ENCODE data around the gene PCSK1. TPM values are rescaled to one million over a fixed set of nuclear protein-coding genes. Genes with fewer than 3 reads are reported as not detected.

The PCSK1 gene
- total and polyA plus RNA-seq, 2 of the 8 experiments (the other 6 are each of a cell fraction or from before 2014, with no cell fraction given): 1.3 to 3.2 TPM

DNA sequence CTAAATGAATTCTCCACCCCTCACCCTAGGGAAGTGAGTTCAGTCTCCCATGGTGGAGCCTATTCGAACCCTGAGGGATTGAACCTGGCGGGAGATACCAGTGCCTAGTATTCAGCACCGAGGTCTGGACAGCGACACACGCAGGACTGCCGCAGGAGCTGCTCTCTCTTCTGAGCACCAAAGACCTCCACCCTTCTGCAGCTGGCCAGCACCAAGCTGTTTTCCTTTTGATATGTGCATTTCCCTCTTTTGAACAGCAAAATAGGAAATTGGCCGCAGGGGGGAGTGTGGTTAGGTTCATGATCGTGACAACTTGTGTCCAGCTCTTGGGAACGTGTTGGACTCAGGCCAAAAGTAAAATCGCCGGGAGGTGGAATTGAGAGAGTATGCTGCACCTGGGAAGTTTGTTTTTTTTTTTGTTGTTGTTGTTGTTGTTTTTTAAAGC, 1.2 kb upstream of the PCSK1 start (continued):
- TF ChIP-seq E2F6 (IDR thresholded peaks at IDR 0.05) (no peak), CHD2 (IDR thresholded peaks at IDR 0.05; ENCODE audit: low read length) (no peak), EP300 (IDR thresholded peaks at IDR 0.05; ENCODE audit: borderline replicate concordance in 1 of 2, low read depth in 2 of 2, low read length in 2 of 2) (no peak), NANOG (IDR thresholded peaks at IDR 0.05; ENCODE audit: insufficient read depth, low read depth, low read length, poor library complexity, severe bottlenecking) (no peak), BRCA1 (IDR thresholded peaks at IDR 0.05; ENCODE audit: low read depth, low read length) (no peak), EGR1 (IDR thresholded peaks at IDR 0.05; ENCODE audit: borderline replicate concordance, low read depth, low read length) (peak; percentile 43; the same call in 1 of the 2 replicates), RFX5 (IDR thresholded peaks at IDR 0.05; ENCODE audit: borderline replicate concordance, low read depth, low read length) (no peak), SRF (IDR thresholded peaks at IDR 0.05; ENCODE audit: low read depth, low read length) (no peak), POU5F1 (IDR thresholded peaks at IDR 0.05; ENCODE audit: low read depth, low read length) (peak; percentile 98), SP1 (IDR thresholded peaks at IDR 0.05; ENCODE audit: low read depth, low read length) (no peak), CBX8 (IDR thresholded peaks at IDR 0.05; ENCODE audit: borderline replicate concordance, low read depth, low read length) (no peak), EZH2 (IDR thresholded peaks at IDR 0.05; ENCODE audit: low read depth, low read length, severe bottlenecking) (no peak), MAFK (IDR thresholded peaks at IDR 0.05; ENCODE audit: low read depth, low read length) (no peak), BCL11A (IDR thresholded peaks at IDR 0.05; ENCODE audit: low read depth in 2 of 2, low read length in 2 of 2) (no peak), TAF7 (optimal IDR thresholded peaks at IDR 0.05; ENCODE audit: borderline replicate concordance, low read depth, low read length) (peak; percentile 48), JUND (IDR thresholded peaks at IDR 0.05; ENCODE audit: low read length) (peak; percentile 51; the same call in 1 of the 2 replicates), ASH2L (IDR thresholded peaks at IDR 0.05; ENCODE audit: low read length) (no peak), RXRA (IDR thresholded peaks at IDR 0.05; ENCODE audit: insufficient read depth, low read depth, low read length) (no peak), SP2 (IDR thresholded peaks at IDR 0.05; ENCODE audit: low read length) (no peak), KDM4A (IDR thresholded peaks at IDR 0.05; ENCODE audit: low read depth, low read length, severe bottlenecking) (no peak), HDAC6 (IDR thresholded peaks at IDR 0.05; ENCODE audit: low read depth, low read length) (no peak)
- TF ChIP-seq, protein P1, sequence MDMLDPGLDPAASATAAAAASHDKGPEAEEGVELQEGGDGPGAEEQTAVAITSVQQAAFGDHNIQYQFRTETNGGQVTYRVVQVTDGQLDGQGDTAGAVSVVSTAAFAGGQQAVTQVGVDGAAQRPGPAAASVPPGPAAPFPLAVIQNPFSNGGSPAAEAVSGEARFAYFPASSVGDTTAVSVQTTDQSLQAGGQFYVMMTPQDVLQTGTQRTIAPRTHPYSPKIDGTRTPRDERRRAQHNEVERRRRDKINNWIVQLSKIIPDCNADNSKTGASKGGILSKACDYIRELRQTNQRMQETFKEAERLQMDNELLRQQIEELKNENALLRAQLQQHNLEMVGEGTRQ (IDR thresholded peaks at IDR 0.05; ENCODE audit: low read length): no peak
- TF ChIP-seq, protein P2, sequence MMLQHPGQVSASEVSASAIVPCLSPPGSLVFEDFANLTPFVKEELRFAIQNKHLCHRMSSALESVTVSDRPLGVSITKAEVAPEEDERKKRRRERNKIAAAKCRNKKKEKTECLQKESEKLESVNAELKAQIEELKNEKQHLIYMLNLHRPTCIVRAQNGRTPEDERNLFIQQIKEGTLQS (IDR thresholded peaks at IDR 0.05; ENCODE audit: insufficient read depth, low read depth, low read length): no peak

Data from H1 (cell line).